GM23248 (cell line): ENCODE results near the gene KIF17.

Experiments
- EZH2 ChIP-seq: fragments of 200-600 bp; sonication (generic); IDR thresholded peaks from 2 replicates; pipeline ENCODE4 v1.6.1; 2018; ENCODE audit warnings: antibody characterized with exemption, mild to moderate bottlenecking; ENCODE audit not compliant: insufficient read depth, poor library complexity, severe bottlenecking
- EZH2phosphoT487 ChIP-seq: fragments of 200-600 bp; sonication (generic); IDR thresholded peaks from 2 replicates; pipeline ENCODE4 v1.6.1; 2018; ENCODE audit warnings: antibody characterized with exemption, moderate library complexity, mild to moderate bottlenecking, low read depth; ENCODE audit not compliant: insufficient read depth

DNA sequence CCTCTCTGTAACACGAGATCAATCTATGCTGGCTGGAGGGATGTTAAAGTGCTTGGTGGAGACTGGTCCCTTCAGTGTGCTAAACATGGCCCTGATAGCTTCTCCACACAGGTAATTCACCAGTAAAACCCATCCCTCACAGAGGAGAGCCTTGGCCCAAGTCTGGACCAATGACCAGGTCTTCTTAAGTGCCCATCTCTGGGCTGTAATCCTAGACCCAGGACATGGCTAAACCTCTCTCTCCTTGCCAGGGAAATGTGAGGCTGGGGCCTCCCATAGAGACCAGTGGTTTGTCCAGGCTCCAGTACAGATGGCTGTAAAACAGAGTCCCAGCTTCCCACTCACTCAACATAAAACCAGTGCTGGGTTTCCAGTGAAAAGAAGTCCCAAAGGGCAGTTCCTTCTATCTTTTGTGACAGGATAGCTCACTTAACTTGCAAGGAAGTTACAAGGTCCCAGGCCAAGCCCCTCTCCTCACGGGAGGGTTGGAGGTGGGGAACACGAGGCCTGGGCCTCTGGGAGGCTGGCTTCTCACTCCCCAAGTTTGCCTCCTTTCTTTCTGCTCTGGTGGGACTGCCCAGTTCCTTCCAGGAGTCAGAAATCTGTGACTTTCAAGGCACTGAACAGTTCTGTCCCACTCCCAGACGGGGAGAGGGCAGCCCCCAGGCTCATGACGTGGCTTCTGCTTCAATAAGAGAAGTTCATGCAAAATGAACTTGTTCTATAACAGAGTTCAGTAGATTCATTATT is 2.2 kb upstream of the KIF17 start:
- no peak for TF ChIP-seq EZH2
- no peak for TF ChIP-seq EZH2phosphoT487
